Brain microvascular endothelial cell (primary cell): ENCODE results near the gene SLC6A5.

Experiments used
- DNase-seq: peaks from one replicate; pipeline ENCODE4 v3.0.0-alpha.2; 2020
- H3K27ac ChIP-seq: fragments of 250-450 bp; sonication (Bioruptor Pico); 2 replicates; pipeline ENCODE4 v1.5.1; 2020; ENCODE audit warnings: mild to moderate bottlenecking, moderate library complexity
- H3K27me3 ChIP-seq: fragments of 250-450 bp; sonication (Bioruptor Pico); replicated peaks from 2 replicates; pipeline ENCODE4 v1.5.1; 2020; ENCODE audit warnings: mild to moderate bottlenecking
- H3K36me3 ChIP-seq: fragments of 250-450 bp; sonication (Bioruptor Pico); replicated peaks from 2 replicates; pipeline ENCODE4 v1.5.1; 2020; ENCODE audit warnings: mild to moderate bottlenecking
- H3K4me3 ChIP-seq: 2 replicates; pipeline ENCODE4 v1.5.1; 2011; ENCODE audit warnings: low read depth, mild to moderate bottlenecking, control low read depth, low read length, moderate library complexity
- in situ Hi-C: cut with HindIII; loops from 2 replicates; pipeline ENCODE4 v1.10.0; 2017; ENCODE audit warnings: low sequenced_read_pairs, low pct_ligation_motif_present
- TF ChIP-seq, protein P1 (sequence below): IDR thresholded peaks from 2 replicates; pipeline ENCODE4 v1.5.1; 2011; ENCODE audit warnings: low read depth, mild to moderate bottlenecking, moderate library complexity, low read length, control low read depth, inconsistent platforms; ENCODE audit errors: missing control alignments

Gene SLC6A5

DNA sequence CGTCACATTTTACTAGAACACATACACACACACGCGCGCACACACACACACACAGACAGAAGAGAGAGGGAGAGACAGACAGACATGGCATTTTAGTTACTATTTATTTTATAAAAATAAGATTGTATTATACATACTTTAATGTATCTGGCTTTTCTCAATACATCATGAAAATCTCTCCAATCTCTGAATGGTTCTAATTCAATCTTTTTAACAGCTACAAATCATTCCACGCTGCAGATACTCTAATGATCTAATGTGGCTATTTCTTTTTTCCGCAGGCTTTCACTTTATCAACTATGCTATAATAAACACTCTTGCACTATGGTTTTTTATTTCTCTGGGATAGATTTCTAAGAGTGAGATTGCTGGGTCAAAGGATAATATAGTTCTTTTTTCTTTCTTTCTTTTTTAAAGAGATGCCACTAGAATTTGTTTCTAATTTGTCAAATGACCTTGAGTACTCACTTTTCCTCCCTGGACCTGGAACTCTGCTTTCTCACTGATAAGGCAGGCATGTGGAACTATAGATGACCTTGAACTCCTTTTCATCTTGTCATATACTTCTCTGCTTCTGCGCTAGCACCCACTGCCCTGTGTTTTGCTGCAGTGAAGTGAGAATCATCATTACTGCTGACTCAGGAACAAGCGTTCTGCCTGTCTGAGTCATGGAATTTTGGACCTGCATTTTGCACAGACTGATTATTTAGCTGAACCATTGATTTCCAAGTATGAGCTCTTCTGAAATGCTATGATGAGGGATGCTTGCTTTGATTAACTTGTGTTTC, 4.9 kb upstream of the SLC6A5 start:
- H3K27me3 ChIP-seq, result peaks cover 38% of the 10 kb centered on the region
- TF ChIP-seq, protein P1, sequence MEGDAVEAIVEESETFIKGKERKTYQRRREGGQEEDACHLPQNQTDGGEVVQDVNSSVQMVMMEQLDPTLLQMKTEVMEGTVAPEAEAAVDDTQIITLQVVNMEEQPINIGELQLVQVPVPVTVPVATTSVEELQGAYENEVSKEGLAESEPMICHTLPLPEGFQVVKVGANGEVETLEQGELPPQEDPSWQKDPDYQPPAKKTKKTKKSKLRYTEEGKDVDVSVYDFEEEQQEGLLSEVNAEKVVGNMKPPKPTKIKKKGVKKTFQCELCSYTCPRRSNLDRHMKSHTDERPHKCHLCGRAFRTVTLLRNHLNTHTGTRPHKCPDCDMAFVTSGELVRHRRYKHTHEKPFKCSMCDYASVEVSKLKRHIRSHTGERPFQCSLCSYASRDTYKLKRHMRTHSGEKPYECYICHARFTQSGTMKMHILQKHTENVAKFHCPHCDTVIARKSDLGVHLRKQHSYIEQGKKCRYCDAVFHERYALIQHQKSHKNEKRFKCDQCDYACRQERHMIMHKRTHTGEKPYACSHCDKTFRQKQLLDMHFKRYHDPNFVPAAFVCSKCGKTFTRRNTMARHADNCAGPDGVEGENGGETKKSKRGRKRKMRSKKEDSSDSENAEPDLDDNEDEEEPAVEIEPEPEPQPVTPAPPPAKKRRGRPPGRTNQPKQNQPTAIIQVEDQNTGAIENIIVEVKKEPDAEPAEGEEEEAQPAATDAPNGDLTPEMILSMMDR, result no peak
- H3K4me3 ChIP-seq, result no peak overlapping the region

DNA sequence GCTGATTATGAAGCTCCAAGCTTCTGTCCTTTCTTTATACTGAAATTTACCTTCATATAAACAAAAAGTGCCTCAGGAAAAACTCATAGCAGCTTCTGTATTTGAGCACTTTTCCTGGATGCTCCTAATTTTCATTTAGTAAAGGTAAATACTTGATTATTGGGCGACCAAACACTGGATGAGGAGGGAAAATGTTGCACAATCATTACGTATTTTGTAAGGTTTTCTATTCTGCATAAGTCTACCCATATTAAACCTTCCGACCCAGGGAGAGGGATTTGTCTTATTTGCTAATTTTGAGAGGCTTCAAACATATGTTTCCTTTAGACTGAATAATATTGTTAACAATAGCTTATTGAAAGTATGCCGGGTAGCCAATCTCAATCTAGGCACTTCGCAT, 4.3 kb upstream of the SLC6A5 start:
- in situ Hi-C loops, result no loop called here
- peaks cover 44% of the 10 kb centered on the region for H3K27me3 ChIP-seq
- no peak overlapping the region for H3K27ac ChIP-seq
- DNase-seq, result no peak
- H3K4me3 ChIP-seq, result no peak overlapping the region
- TF ChIP-seq, protein P1, result no peak
- no peaks in the 10 kb centered on the region for H3K36me3 ChIP-seq

More for the DNA sequence above, 4.9 kb upstream of the SLC6A5 start:
- Histone ChIP-seq H3K36me3 (no peaks in the 10 kb centered on the region), H3K27ac (no peak overlapping the region)
- DNase-seq, result no peak
- in situ Hi-C loops, result no loop called here

DNA sequence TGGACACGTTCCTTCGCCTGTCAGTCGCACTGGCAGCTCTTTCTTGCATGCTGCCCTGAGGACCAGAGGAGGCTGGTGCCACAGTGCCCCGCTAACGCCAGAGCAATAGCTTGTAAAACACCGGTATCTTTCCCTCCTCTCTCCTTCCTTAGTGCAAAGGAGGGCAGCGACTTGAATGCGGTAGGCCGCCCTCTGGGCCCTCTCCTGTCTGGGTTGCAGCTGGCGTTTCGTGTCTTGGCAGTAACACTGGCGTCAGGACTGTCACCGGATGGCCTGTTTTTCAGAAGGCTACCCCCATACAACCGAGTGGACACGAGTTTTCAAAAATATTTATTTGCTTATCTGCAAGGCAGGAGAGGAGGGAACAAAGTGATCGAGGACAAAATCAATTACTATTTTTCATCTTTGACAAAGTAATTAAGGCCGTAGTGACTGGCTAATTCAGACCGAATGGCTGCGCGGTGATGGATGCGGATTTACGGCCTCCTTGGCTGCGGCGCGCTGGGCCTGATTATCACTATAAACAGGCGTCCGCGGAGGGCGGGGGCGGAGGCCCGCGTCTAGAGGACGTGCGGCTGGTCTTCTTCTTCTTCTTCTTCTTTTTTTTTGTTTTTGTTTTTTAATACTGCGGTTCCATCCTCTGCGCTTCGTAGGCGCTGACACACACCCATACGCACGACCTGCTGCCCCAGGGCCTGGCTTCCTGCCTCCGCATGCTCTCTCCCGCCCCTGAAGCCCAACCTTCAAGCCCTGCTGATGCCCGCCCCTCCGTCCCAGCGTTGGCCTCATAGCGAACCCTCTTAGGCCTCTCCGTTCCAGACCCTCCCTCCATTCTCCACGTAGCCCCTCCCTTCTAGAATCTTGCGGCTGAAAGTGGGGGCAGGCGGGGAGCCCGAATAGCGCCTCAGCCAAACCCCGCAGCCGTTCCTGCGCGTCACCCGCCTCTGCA, 2.9 kb upstream of the SLC6A5 start:
- in situ Hi-C loops, result no loop called here
- TF ChIP-seq, protein P1, result no peak
- H3K27ac ChIP-seq, result no peak overlapping the region
- no peaks in the 10 kb centered on the region for H3K36me3 ChIP-seq
- peaks cover 58% of the 10 kb centered on the region for H3K27me3 ChIP-seq
- no peak overlapping the region for H3K4me3 ChIP-seq
- no peak for DNase-seq

DNA sequence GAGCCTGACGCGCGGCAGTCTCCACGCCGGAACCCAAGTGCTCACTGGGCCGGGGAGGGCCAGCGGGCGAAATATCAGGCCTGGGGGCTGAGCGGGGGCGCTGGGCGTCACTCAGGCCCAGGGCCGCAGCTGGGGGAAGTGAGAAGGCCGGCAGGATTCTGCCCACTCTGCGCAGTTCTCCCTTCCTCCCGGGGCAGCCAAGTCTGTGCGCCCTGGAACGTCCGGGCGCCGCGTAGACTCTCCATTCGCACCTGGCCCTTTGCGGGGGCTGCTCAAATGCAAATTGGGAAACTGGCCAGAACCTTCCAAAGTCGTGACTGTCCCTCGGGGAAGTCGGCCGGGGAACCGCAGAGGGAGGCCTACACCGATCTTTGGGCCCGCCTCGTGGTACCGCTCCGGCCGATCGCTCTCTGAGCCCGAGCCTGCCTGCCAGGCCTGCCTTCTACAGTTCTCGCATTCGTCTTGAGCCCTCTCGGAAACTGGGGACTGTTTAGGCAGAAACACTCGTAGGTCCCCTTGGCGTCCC, 2.2 kb upstream of the SLC6A5 start:
- H3K27ac ChIP-seq, result no peak overlapping the region
- TF ChIP-seq, protein P1, result no peak
- DNase-seq, result no peak
- H3K36me3 ChIP-seq, result no peaks in the 10 kb centered on the region
- H3K27me3 ChIP-seq, result peaks cover 66% of the 10 kb centered on the region
- H3K4me3 ChIP-seq, result no peak overlapping the region
- in situ Hi-C loops, result no loop called here

DNA sequence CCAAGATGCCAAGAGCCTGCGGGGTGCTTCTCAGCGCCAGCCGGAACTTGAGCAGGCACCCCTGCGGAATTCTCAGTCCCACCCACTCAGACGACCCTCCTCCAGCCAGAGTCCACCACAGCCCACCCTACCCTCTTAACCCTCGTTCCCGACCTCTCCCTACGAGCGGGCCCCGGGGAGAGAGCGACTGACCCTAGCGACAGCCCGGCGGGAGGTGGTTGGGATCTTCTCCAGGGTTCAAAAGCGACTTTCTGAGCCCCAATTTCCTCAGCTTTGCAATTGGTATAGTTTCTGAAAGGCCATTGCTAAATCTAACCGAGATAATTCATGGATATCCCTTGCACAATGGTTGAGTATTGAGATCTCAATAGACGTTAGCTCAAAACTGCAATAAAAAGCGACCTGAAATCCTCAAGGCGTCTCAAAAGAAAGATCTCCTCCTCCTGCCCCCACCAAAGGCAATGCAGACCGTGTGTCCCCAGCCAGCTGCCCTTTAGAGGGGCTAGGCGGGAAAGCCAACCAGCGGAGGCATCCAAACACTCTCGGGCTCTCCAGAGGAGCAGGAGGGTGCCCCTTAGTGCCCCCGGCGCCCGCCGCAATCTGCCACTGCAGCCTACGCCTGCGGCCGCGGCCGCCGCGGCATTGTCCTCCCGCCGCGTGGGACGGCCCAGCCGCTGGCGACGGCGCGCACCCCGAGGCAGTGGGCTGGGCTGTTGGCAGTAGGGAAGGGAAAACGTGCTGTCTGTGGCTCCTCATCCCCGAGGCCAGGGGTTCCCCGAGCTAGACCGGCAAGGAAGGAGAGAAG, 1.5 kb upstream of the SLC6A5 start:
- Histone ChIP-seq H3K36me3 (no peaks in the 10 kb centered on the region), H3K27ac (no peak overlapping the region), H3K27me3 (peaks cover 72% of the 10 kb centered on the region), H3K4me3 (no peak overlapping the region)
- TF ChIP-seq, protein P1, result no peak
- DNase-seq, result no peak
- in situ Hi-C loops, result no loop called here
